Breast epithelium (tissue), 3 donors: ENCODE results near the gene ROBO3.

Experiments
- CTCF ChIP-seq, 3 donors: fragments of 450-650 bp; IDR thresholded peaks; one replicate each; pipeline ENCODE4 v1.5.1; 2016 to 2017; ENCODE audit warnings: antibody characterized with exemption in 3 of 3, mild to moderate bottlenecking in 3 of 3, moderate library complexity in 3 of 3
- POLR2A ChIP-seq: fragments of 450-650 bp; IDR thresholded peaks from one replicate; pipeline ENCODE4 v1.6.1; 2016; ENCODE audit warnings: antibody characterized with exemption, mild to moderate bottlenecking, moderate library complexity

GRCh38 chr11:124839972-124840621, 25.1 kb upstream of the ROBO3 start:
- no peak for TF ChIP-seq CTCF (IDR thresholded peaks at IDR 0.05)
- TF ChIP-seq POLR2A, result no peak
